ACHN (cell line): ENCODE data around the gene ZBTB46.

Experiments
- DNase-seq: peaks from one replicate; pipeline ENCODE4 v3.0.0-alpha.2; 2015
- in situ Hi-C: cut with HindIII; loops from 2 replicates; pipeline ENCODE4 v1.10.0; 2017; ENCODE audit warnings: low sequenced_read_pairs, low pct_ligation_motif_present, low pct_unique_long_range_greater_than_20kb

ZBTB46 gene

GRCh38 chr20:63828545-63828944, 2.5 kb downstream of the ZBTB46 start:
- no peak for DNase-seq
- in situ Hi-C loops = no loop called here

- DNase-seq = no peak
- in situ Hi-C loops = no loop called here
Observed at GRCh38 chr20:63828124-63828523, 2.9 kb downstream of the ZBTB46 start.

GRCh38 chr20:63826753-63827152, 4.3 kb downstream of the ZBTB46 start:
- in situ Hi-C loops = no loop called here
- no peak for DNase-seq

GRCh38 chr20:63825331-63826118, 5.5 kb downstream of the ZBTB46 start:
- in situ Hi-C loops = no loop called here
- DNase-seq = no peak

GRCh38 chr20:63823691-63824311, 7.3 kb downstream of the ZBTB46 start:
- in situ Hi-C loops = no loop called here
- DNase-seq = no peak

GRCh38 chr20:63822276-63822696, 8.8 kb downstream of the ZBTB46 start:
- DNase-seq = no peak
- in situ Hi-C loops = no loop called here

- no peak for DNase-seq
- in situ Hi-C loops = no loop called here
Observed at GRCh38 chr20:63821811-63822210, 9.3 kb downstream of the ZBTB46 start.

GRCh38 chr20:63819224-63819921, 11.7 kb downstream of the ZBTB46 start:
- no peak for DNase-seq
- in situ Hi-C loops = no loop called here

GRCh38 chr20:63815615-63816253, 15.3 kb downstream of the ZBTB46 start:
- in situ Hi-C loops = no loop called here
- DNase-seq = no peak

- in situ Hi-C loops = no loop called here
Observed at GRCh38 chr20:63814891-63815614, 16.0 kb downstream of the ZBTB46 start.

GRCh38 chr20:63811491-63811875, 19.6 kb downstream of the ZBTB46 start:
- in situ Hi-C loops = no loop called here
- no peak for DNase-seq

More at GRCh38 chr20:63814891-63815614, 16.0 kb downstream of the ZBTB46 start:
- no peak for DNase-seq

- no peak for DNase-seq
- in situ Hi-C loops = no loop called here
Observed at GRCh38 chr20:63810730-63811490, 20.2 kb downstream of the ZBTB46 start.

- no peak for DNase-seq
Observed at GRCh38 chr20:63809856-63810255, 21.2 kb downstream of the ZBTB46 start.

GRCh38 chr20:63808964-63809674, 21.9 kb downstream of the ZBTB46 start:
- DNase-seq = no peak
- in situ Hi-C loops = no loop called here

More at GRCh38 chr20:63809856-63810255, 21.2 kb downstream of the ZBTB46 start:
- in situ Hi-C loops = no loop called here

- no peak for DNase-seq
- in situ Hi-C loops = no loop called here
Observed at GRCh38 chr20:63808145-63808724, 22.8 kb downstream of the ZBTB46 start.

- DNase-seq = no peak
- in situ Hi-C loops = no loop called here
Observed at GRCh38 chr20:63807654-63808053, 23.4 kb downstream of the ZBTB46 start.

GRCh38 chr20:63804308-63804636, 26.8 kb downstream of the ZBTB46 start:
- in situ Hi-C loops = no loop called here
- no peak for DNase-seq
